Lower leg skin (tissue), 4 donors: ENCODE measurements around the gene GRIK5. TPM values are rescaled to one million over a fixed set of nuclear protein-coding genes. Genes with fewer than 3 reads are reported as not detected.

Experiments used
- DNase-seq, 2 donors: peaks; one replicate each; pipeline ENCODE4 v3.0.0-alpha.2; 2019; ENCODE audit warnings: low spot score in 2 of 2
- H3K4me3 ChIP-seq: fragments of 200-600 bp; sonication (generic); 2 replicates; pipeline ENCODE4 v1.5.1; 2017; ENCODE audit warnings: mild to moderate bottlenecking, low read depth; ENCODE audit not compliant: poor library complexity, severe bottlenecking
- CTCF ChIP-seq, 3 donors: fragments of 450-650 bp; IDR thresholded peaks; one replicate each; pipeline ENCODE4 v1.5.1; 2016; ENCODE audit warnings: antibody characterized with exemption in 3 of 3, mild to moderate bottlenecking in 3 of 3, moderate library complexity in 2 of 3
- POLR2A ChIP-seq, 2 donors: fragments of 450-650 bp; IDR thresholded peaks; one replicate each; pipeline ENCODE4 v1.6.1; 2016 to 2017; ENCODE audit warnings: antibody characterized with exemption in 2 of 2, mild to moderate bottlenecking in 1 of 2, moderate library complexity in 1 of 2
- WGBS, 2 donors: methylation state at CpG; one replicate each; pipeline ENCODE4 v1.1.5; 2018; 5-methylcytosine and 5-hydroxymethylcytosine counted together
- intact Hi-C: fragments of 100-400 bp; cut with DNase I; formaldehyde crosslinking; loops from one replicate; pipeline ENCODE4 v1.15.0; 2023; ENCODE audit warnings: low total_unique reads
- total RNA-seq, 4 donors: library from RNA; depleted of rRNA; stranded (reverse); fragments of >200 nt; gene quantifications; one replicate each; pipeline ENCODE4 v1.1.0, GENCODE V29; 2016

Gene GRIK5
- total RNA-seq, 4 donors from 2014 or later, result 0.11 to 1.4 (median 0.82) TPM

GRCh38 chr19:41987141-41987860, 82.7 kb downstream of the GRIK5 start:
- TF ChIP-seq CTCF (IDR thresholded peaks at IDR 0.05) (no peak), POLR2A (IDR thresholded peaks at IDR 0.05) (no peak)
- DNase-seq, result no peak
- intact Hi-C loops, result no loop called here
- H3K4me3 ChIP-seq, result no peak overlapping the region
- 90 to 91% methylated on average over 10 of the region's 10 CpGs for WGBS, 2 donors

- no peak for DNase-seq
- 83 to 84% methylated on average over 17 of the region's 17 CpGs for WGBS, 2 donors
- no peak for TF ChIP-seq CTCF (IDR thresholded peaks at IDR 0.05)
- no peak for TF ChIP-seq POLR2A (IDR thresholded peaks at IDR 0.05)
- H3K4me3 ChIP-seq, result no peak overlapping the region
- intact Hi-C loops, result no loop called here
These were observed 85.0 kb downstream of the GRIK5 start for GRCh38 chr19:41984961-41985360.

- DNase-seq, result no peak
- 84 to 89% methylated on average over 10 to 15 of the region's 15 CpGs for WGBS, 2 donors
- no peak for TF ChIP-seq CTCF (IDR thresholded peaks at IDR 0.05)
- intact Hi-C loops, result no loop called here
- no peak overlapping the region for H3K4me3 ChIP-seq
These were observed 88.3 kb downstream of the GRIK5 start for GRCh38 chr19:41981724-41982123.

GRCh38 chr19:41978470-41978869, 91.5 kb downstream of the GRIK5 start:
- no peak for DNase-seq
- TF ChIP-seq CTCF (IDR thresholded peaks at IDR 0.05), result no peak
- no peak for TF ChIP-seq POLR2A (IDR thresholded peaks at IDR 0.05)
- WGBS, 2 donors, result 86 to 94% methylated on average over 11 to 17 of the region's 17 CpGs
- H3K4me3 ChIP-seq, result no peak overlapping the region
- intact Hi-C loops, result no loop called here

GRCh38 chr19:41977916-41978315, 92.1 kb downstream of the GRIK5 start:
- 80 to 89% methylated on average over 22 of the region's 22 CpGs for WGBS, 2 donors
- H3K4me3 ChIP-seq, result no peak overlapping the region
- intact Hi-C loops, result no loop called here
- DNase-seq, result no peak
- TF ChIP-seq POLR2A (IDR thresholded peaks at IDR 0.05), result no peak
- TF ChIP-seq CTCF (IDR thresholded peaks at IDR 0.05), result no peak

- no peak for TF ChIP-seq CTCF (IDR thresholded peaks at IDR 0.05)
- no peak for TF ChIP-seq POLR2A (IDR thresholded peaks at IDR 0.05)
- DNase-seq, result no peak
- intact Hi-C loops, result loop anchor here (5.0 kb wide), 1 partner anchor 83 kb away; no protein-coding TSS in a partner anchor
- 38 to 45% methylated on average over 8 of the region's 8 CpGs for WGBS, 2 donors
- H3K4me3 ChIP-seq, result no peak overlapping the region
These were observed 95.4 kb downstream of the GRIK5 start for GRCh38 chr19:41974652-41975051.
